Measurements from ENCODE around the gene MAFG.

DNA sequence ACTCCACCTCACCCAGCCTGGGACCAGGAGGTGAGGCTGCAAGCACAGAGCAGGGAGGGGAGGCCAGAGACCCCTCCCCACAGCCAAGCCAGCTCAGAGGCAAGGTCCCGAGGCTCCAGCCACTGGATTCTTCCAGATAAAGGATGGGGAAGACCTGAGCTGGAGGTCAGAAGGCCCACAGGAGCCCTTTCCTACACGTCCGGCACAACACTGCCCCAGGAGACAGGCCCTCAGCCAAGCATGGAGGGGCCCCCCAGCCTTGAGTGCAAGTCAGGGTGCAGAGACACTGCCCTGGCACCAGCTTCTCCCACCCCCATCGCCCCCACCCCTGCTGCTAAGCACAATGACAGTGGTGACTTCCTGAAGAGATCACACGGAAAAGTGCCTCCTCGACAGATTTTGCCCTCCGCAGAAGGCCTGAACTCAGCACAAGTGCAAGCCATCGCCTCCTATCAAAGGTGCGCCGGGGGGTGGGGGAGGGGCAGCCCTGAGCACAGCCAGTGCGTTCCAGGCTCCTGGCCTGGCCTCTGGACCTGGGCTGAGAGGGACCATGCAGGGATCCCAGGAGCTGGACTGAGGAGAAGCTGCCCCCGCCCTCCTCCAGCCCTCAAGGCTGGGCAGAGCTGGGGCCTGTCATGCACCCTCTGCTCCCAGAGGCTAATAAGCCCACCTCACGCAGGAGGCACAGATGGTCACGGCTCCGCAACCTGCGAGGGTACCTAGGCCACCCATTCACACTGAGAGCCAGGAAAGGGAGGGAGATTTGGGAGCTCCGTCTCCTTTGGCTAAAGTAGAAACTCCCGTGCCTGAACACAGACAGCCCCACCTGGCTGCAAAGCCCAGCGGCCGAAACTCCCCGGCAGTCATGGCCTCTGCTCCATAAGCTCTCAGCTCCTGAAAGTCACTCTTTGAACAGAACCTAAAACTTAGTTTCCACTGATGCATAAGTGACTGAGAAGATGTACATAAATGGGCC, 2.7 kb downstream of the MAFG start:
- TF ChIP-seq, protein P1, sequence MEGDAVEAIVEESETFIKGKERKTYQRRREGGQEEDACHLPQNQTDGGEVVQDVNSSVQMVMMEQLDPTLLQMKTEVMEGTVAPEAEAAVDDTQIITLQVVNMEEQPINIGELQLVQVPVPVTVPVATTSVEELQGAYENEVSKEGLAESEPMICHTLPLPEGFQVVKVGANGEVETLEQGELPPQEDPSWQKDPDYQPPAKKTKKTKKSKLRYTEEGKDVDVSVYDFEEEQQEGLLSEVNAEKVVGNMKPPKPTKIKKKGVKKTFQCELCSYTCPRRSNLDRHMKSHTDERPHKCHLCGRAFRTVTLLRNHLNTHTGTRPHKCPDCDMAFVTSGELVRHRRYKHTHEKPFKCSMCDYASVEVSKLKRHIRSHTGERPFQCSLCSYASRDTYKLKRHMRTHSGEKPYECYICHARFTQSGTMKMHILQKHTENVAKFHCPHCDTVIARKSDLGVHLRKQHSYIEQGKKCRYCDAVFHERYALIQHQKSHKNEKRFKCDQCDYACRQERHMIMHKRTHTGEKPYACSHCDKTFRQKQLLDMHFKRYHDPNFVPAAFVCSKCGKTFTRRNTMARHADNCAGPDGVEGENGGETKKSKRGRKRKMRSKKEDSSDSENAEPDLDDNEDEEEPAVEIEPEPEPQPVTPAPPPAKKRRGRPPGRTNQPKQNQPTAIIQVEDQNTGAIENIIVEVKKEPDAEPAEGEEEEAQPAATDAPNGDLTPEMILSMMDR (IDR thresholded peaks at IDR 0.05) = no peak
- no peak for TF ChIP-seq POLR2A (IDR thresholded peaks at IDR 0.05)
